ENCODE measurements around the gene CPNE5.

DNA sequence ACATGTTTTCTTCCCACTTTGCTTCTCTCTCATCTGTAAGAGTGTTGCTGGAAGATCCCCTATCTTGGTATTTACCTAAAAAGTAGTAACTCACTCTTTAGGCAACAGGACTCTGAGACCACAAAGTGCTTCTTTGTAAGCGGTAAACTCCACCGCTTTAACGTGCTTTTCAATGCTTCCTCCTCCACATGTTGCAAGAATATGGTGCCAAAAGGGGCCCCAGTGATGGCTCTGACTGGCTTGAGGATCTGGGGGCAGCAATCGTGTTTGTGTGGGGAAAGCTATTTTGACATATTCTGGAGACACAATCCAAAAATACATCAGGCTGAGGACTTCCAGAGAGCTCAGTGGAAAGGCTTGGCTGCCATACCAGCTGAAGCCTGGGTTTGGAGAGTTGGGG, 12.4 kb upstream of the CPNE5 start:
- TF ChIP-seq POLR2A (IDR thresholded peaks at IDR 0.05) (no peak), EP300 (IDR thresholded peaks at IDR 0.05) (no peak)
- TF ChIP-seq, protein P1, sequence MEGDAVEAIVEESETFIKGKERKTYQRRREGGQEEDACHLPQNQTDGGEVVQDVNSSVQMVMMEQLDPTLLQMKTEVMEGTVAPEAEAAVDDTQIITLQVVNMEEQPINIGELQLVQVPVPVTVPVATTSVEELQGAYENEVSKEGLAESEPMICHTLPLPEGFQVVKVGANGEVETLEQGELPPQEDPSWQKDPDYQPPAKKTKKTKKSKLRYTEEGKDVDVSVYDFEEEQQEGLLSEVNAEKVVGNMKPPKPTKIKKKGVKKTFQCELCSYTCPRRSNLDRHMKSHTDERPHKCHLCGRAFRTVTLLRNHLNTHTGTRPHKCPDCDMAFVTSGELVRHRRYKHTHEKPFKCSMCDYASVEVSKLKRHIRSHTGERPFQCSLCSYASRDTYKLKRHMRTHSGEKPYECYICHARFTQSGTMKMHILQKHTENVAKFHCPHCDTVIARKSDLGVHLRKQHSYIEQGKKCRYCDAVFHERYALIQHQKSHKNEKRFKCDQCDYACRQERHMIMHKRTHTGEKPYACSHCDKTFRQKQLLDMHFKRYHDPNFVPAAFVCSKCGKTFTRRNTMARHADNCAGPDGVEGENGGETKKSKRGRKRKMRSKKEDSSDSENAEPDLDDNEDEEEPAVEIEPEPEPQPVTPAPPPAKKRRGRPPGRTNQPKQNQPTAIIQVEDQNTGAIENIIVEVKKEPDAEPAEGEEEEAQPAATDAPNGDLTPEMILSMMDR (IDR thresholded peaks at IDR 0.05): no peak

Measured in ovary (tissue), 3 donors.